Esophagus muscularis mucosa (tissue), 4 donors: ENCODE measurements around the gene XRCC4. TPM values are rescaled to one million over a fixed set of nuclear protein-coding genes. Genes with fewer than 3 reads are reported as not detected.

Source experiments
- DNase-seq: peaks from one replicate; pipeline ENCODE4 v3.0.0-alpha.2; 2017; ENCODE audit errors: extremely low spot score
- H3K27ac ChIP-seq, 4 donors: fragments of 200-600 bp; sonication (generic); replicated peaks in 1 of 4; 1 replicate in 3 of 4; 2 replicates in 1 of 4; pipeline ENCODE4 v1.5.1; 2016 to 2019; ENCODE audit warnings: mild to moderate bottlenecking in 1 of 4
- H3K27me3 ChIP-seq, 4 donors: fragments of 200-600 bp; sonication (generic); one replicate each; pipeline versions ENCODE4 v1.5.1 to v1.6.0; 2016 to 2019
- H3K36me3 ChIP-seq, 4 donors: fragments of 200-600 bp; sonication (generic); one replicate each; pipeline ENCODE4 v1.5.1; 2016 to 2019
- H3K4me1 ChIP-seq, 4 donors: fragments of 200-600 bp; sonication (generic); one replicate each; pipeline ENCODE4 v1.5.1; 2016 to 2019
- H3K4me3 ChIP-seq, 4 donors: fragments of 200-600 bp; sonication (generic); 1 replicate in 2 of 4; 2 replicates in 2 of 4; pipeline ENCODE4 v1.5.1; 2016 to 2019; ENCODE audit warnings: mild to moderate bottlenecking in 4 of 4, moderate library complexity in 1 of 4
- H3K9me3 ChIP-seq, 4 donors: fragments of 200-600 bp; sonication (generic); 1 replicate in 3 of 4; 2 replicates in 1 of 4; pipeline ENCODE4 v1.5.1; 2016 to 2019
- CTCF ChIP-seq, 3 experiments: fragments of 200-600 bp in 2 of 3; fragments of 450-650 bp in 1 of 3; sonication (generic) in 2 of 3; IDR thresholded peaks; one replicate each; pipeline ENCODE4 v1.5.1; 2017 to 2019; ENCODE audit warnings: antibody characterized with exemption in 3 of 3, mild to moderate bottlenecking in 2 of 3, moderate library complexity in 1 of 3
- EP300 ChIP-seq: sonication (generic); formaldehyde crosslinking; IDR thresholded peaks from one replicate; pipeline ENCODE4 v1.6.1; 2017; ENCODE audit warnings: antibody characterized with exemption
- POLR2A ChIP-seq: fragments of 450-650 bp; IDR thresholded peaks from one replicate; pipeline ENCODE4 v1.6.1; 2017; ENCODE audit warnings: antibody characterized with exemption, moderate library complexity, mild to moderate bottlenecking, low read depth
- POLR2AphosphoS5 ChIP-seq, 2 donors: sonication (generic); formaldehyde crosslinking; IDR thresholded peaks; one replicate each; pipeline ENCODE4 v1.6.1; 2017; ENCODE audit warnings: antibody characterized with exemption in 2 of 2
- WGBS: methylation state at CpG from one replicate; pipeline ENCODE4 v1.1.5; 2018; 5-methylcytosine and 5-hydroxymethylcytosine counted together
- intact Hi-C: fragments of 100-400 bp; cut with DNase I; formaldehyde crosslinking; loops from one replicate; pipeline ENCODE4 v1.15.1; 2023
- total RNA-seq, 4 donors: library from RNA; depleted of rRNA; stranded (reverse); fragments of >200 nt; gene quantifications; one replicate each; pipeline versions ENCODE4 v1.1.0 to v1.2.1, GENCODE V29; 2016

XRCC4 gene
- total RNA-seq, 4 donors from 2014 or later = 4.5 to 7.1 (median 5.3) TPM

- WGBS = 75% methylated on average over 2 of the region's 2 CpGs
- Histone ChIP-seq H3K36me3 (no peaks in the 10 kb centered on the region), H3K4me1 (peaks cover 12 to 43% (median 39%) of the 10 kb centered on the region in 4 donors), H3K4me3 (no peak overlapping the region), H3K9me3 (no peaks in the 10 kb centered on the region), H3K27ac (no peak overlapping the region), H3K27me3 (no peaks in the 10 kb centered on the region)
- DNase-seq = no peak
- TF ChIP-seq POLR2A = no peak
- TF ChIP-seq POLR2AphosphoS5 (IDR thresholded peaks at IDR 0.05) = no peak
- no peak for TF ChIP-seq CTCF (IDR thresholded peaks at IDR 0.05)
- no peak for TF ChIP-seq EP300
- intact Hi-C loops = no loop called here
Observed at GRCh38 chr5:83069096-83069799, 8.1 kb upstream of the XRCC4 start.

GRCh38 chr5:83071286-83072051 lies 5.9 kb upstream of the XRCC4 start:
- 80% methylated on average over 2 of the region's 2 CpGs for WGBS
- no peak overlapping the region for H3K27ac ChIP-seq
- H3K4me1 ChIP-seq = peaks cover 27 to 65% (median 54%) of the 10 kb centered on the region in 4 donors
- no peaks in the 10 kb centered on the region for H3K36me3 ChIP-seq
- H3K27me3 ChIP-seq = no peaks in the 10 kb centered on the region
- no peak overlapping the region for H3K4me3 ChIP-seq
- H3K9me3 ChIP-seq = no peaks in the 10 kb centered on the region
- intact Hi-C loops = no loop called here
- TF ChIP-seq EP300 (no peak), POLR2AphosphoS5 (IDR thresholded peaks at IDR 0.05) (no peak), POLR2A (no peak), CTCF (IDR thresholded peaks at IDR 0.05) (no peak)
- DNase-seq = no peak

GRCh38 chr5:83072966-83073365 lies 4.4 kb upstream of the XRCC4 start:
- Histone ChIP-seq H3K9me3 (no peaks in the 10 kb centered on the region), H3K4me1 (peaks cover 26 to 68% (median 58%) of the 10 kb centered on the region in 4 donors), H3K27ac (peak overlapping the region in 1 of 4 donors; percentile 14), H3K36me3 (no peaks in the 10 kb centered on the region), H3K4me3 (no peak overlapping the region), H3K27me3 (no peaks in the 10 kb centered on the region)
- TF ChIP-seq POLR2A (no peak), POLR2AphosphoS5 (IDR thresholded peaks at IDR 0.05) (no peak), CTCF (IDR thresholded peaks at IDR 0.05) (no peak), EP300 (no peak)
- DNase-seq = no peak
- WGBS = 51% methylated on average over 6 of the region's 6 CpGs
- intact Hi-C loops = no loop called here

- no peaks in the 10 kb centered on the region for H3K9me3 ChIP-seq
- intact Hi-C loops = no loop called here
- WGBS = 2% methylated on average over 14 of the region's 14 CpGs
Observed at GRCh38 chr5:83077662-83078261, 415 bp downstream of the XRCC4 start.

More at GRCh38 chr5:83077662-83078261, 415 bp downstream of the XRCC4 start:
- no peak for DNase-seq
- Histone ChIP-seq H3K27me3 (no peaks in the 10 kb centered on the region), H3K4me3 (peak overlapping the region; percentile 69 to 94 (median 84)), H3K36me3 (no peaks in the 10 kb centered on the region), H3K4me1 (peaks cover 28 to 46% (median 44%) of the 10 kb centered on the region in 4 donors), H3K27ac (peak overlapping the region; percentile 81 to 88 (median 87))
- TF ChIP-seq CTCF (IDR thresholded peaks at IDR 0.05) = no peak
- TF ChIP-seq EP300 = no peak
- no peak for TF ChIP-seq POLR2AphosphoS5 (IDR thresholded peaks at IDR 0.05)
- no peak for TF ChIP-seq POLR2A
